Transverse colon (tissue), 4 donors: ENCODE measurements around the gene HNRNPD. TPM values are rescaled to one million over a fixed set of nuclear protein-coding genes. Genes with fewer than 3 reads are reported as not detected.

Experiments
- DNase-seq: peaks from one replicate; pipeline ENCODE4 v3.0.0-alpha.2; 2019
- H3K27ac ChIP-seq, 4 donors: fragments of 200-600 bp; sonication (generic); 2 replicates each; pipeline ENCODE4 v1.5.1; 2016 to 2018; ENCODE audit warnings: inconsistent platforms in 4 of 4
- H3K27me3 ChIP-seq: fragments of 200-600 bp; sonication (generic); 2 replicates; pipeline ENCODE4 v1.5.1; 2017; ENCODE audit warnings: inconsistent platforms
- H3K36me3 ChIP-seq, 4 donors: fragments of 200-600 bp; sonication (generic); 2 replicates each; pipeline ENCODE4 v1.5.1; 2017 to 2019; ENCODE audit warnings: inconsistent platforms in 4 of 4
- H3K4me1 ChIP-seq, 4 donors: fragments of 200-600 bp; sonication (generic); 2 replicates each; pipeline ENCODE4 v1.5.1; 2017 to 2020; ENCODE audit warnings: inconsistent platforms in 4 of 4
- H3K4me3 ChIP-seq, 4 donors: fragments of 200-600 bp; sonication (generic); 1 replicate in 1 of 4; 2 replicates in 3 of 4; pipeline versions ENCODE4 v1.5.1 to v1.6.1; 2017 to 2019; ENCODE audit warnings: inconsistent platforms in 4 of 4
- H3K9me3 ChIP-seq, 2 donors: fragments of 200-600 bp; sonication (generic); 2 replicates each; pipeline ENCODE4 v1.5.1; 2017 to 2019; ENCODE audit warnings: inconsistent platforms in 2 of 2
- EP300 ChIP-seq: sonication (generic); formaldehyde crosslinking; IDR thresholded peaks from one replicate; pipeline ENCODE4 v1.6.1; 2017; ENCODE audit warnings: antibody characterized with exemption, low read depth
- POLR2A ChIP-seq: fragments of 450-650 bp; IDR thresholded peaks from one replicate; pipeline ENCODE4 v1.6.1; 2016; ENCODE audit warnings: antibody characterized with exemption, mild to moderate bottlenecking, moderate library complexity
- POLR2AphosphoS5 ChIP-seq, 3 donors: sonication (generic); formaldehyde crosslinking; IDR thresholded peaks; one replicate each; pipeline ENCODE4 v1.6.1; 2016; ENCODE audit warnings: antibody characterized with exemption in 3 of 3
- WGBS, 2 donors: methylation state at CpG; one replicate each; pipeline ENCODE4 v1.1.5; 2018; ENCODE audit warnings: low coverage in 1 of 2; 5-methylcytosine and 5-hydroxymethylcytosine counted together
- in situ Hi-C, 4 donors: fragments of 200-750 bp; cut with MboI; loops; one replicate each; pipeline versions ENCODE4 v1.15.0 to v1.15.1; 2017; ENCODE audit warnings: low sequenced_read_pairs in 3 of 4, low pct_ligation_motif_present in 1 of 4, low pct_unique_long_range_greater_than_20kb in 1 of 4
- intact Hi-C: fragments of 100-400 bp; cut with DNase I; formaldehyde crosslinking; loops from one replicate; pipeline ENCODE4 v1.15.1; 2023; ENCODE audit warnings: low total_unique reads
- total RNA-seq, 4 donors: library from RNA; depleted of rRNA; stranded (reverse); fragments of >200 nt; gene quantifications; one replicate each; pipeline ENCODE4 v1.1.0, GENCODE V29; 2016
- TF ChIP-seq, protein P1 (sequence below), 5 experiments: fragments of 200-600 bp in 3 of 5; fragments of 450-650 bp in 2 of 5; sonication (generic) in 3 of 5; IDR thresholded peaks; 1 replicate in 2 of 5; 2 replicates in 3 of 5; pipeline ENCODE4 v1.5.1; 2016 to 2017; ENCODE audit warnings: antibody characterized with exemption in 5 of 5, inconsistent platforms in 3 of 5, mild to moderate bottlenecking in 2 of 5, moderate library complexity in 1 of 5

HNRNPD gene
- total RNA-seq, 4 donors from 2014 or later = 61.4 to 213 (median 130) TPM

DNA sequence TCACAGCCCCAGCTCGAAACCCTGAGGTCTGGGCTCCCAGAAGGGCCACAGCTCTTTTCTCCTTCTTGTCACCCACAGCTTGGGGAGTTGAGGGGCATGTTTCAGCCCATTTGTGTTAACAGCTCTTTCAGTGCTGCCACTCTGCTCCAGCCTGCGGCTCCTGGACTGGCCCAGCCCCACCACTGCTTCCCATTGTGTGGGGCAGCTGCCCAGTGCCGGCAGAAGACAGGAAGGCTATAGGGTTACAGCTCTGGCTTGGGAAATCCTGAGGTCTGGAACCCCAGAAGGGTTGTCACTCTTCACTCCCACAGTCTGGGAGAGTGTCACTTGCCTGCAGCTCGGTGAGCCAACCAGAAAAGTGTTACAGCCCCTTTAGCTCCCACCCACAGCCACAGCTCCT lies 7.0 kb upstream of the HNRNPD start:
- no peak for DNase-seq
- 91% methylated on average over 4 of the region's 4 CpGs; no CpG with 5 or more reads in 1 of the 2 donors for WGBS, 2 donors
- Histone ChIP-seq H3K4me3 (no peak overlapping the region), H3K36me3 (no peaks in the 10 kb centered on the region), H3K4me1 (peaks cover 0 to 4% (median 2%) of the 10 kb centered on the region in 4 donors), H3K27ac (no peak overlapping the region), H3K27me3 (no peaks in the 10 kb centered on the region), H3K9me3 (no peaks in the 10 kb centered on the region)
- intact Hi-C loops (no loop called here), in situ Hi-C loops (no loop called here)
- TF ChIP-seq POLR2A = no peak
- TF ChIP-seq, protein P1, sequence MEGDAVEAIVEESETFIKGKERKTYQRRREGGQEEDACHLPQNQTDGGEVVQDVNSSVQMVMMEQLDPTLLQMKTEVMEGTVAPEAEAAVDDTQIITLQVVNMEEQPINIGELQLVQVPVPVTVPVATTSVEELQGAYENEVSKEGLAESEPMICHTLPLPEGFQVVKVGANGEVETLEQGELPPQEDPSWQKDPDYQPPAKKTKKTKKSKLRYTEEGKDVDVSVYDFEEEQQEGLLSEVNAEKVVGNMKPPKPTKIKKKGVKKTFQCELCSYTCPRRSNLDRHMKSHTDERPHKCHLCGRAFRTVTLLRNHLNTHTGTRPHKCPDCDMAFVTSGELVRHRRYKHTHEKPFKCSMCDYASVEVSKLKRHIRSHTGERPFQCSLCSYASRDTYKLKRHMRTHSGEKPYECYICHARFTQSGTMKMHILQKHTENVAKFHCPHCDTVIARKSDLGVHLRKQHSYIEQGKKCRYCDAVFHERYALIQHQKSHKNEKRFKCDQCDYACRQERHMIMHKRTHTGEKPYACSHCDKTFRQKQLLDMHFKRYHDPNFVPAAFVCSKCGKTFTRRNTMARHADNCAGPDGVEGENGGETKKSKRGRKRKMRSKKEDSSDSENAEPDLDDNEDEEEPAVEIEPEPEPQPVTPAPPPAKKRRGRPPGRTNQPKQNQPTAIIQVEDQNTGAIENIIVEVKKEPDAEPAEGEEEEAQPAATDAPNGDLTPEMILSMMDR (IDR thresholded peaks at IDR 0.05) = no peak
- no peak for TF ChIP-seq EP300
- no peak for TF ChIP-seq POLR2AphosphoS5 (IDR thresholded peaks at IDR 0.05)

- no peak for DNase-seq
- H3K9me3 ChIP-seq = no peaks in the 10 kb centered on the region
- TF ChIP-seq EP300 (no peak), POLR2AphosphoS5 (IDR thresholded peaks at IDR 0.05) (no peak)
- TF ChIP-seq, protein P1 (IDR thresholded peaks at IDR 0.05) = no peak
- no peaks in the 10 kb centered on the region for H3K36me3 ChIP-seq
- H3K27me3 ChIP-seq = no peaks in the 10 kb centered on the region
- in situ Hi-C loops = no loop called here
- H3K4me1 ChIP-seq = peaks cover 0 to 9% (median 7%) of the 10 kb centered on the region in 4 donors
- no peak overlapping the region for H3K27ac ChIP-seq
- WGBS, 2 donors = 79 to 94% methylated on average over 2 to 9 of the region's 9 CpGs
- intact Hi-C loops = no loop called here
- no peak overlapping the region for H3K4me3 ChIP-seq
These were observed 6.6 kb upstream of the HNRNPD start for GRCh38 chr4:82380344-82380743.

- H3K27ac ChIP-seq = no peak overlapping the region
- WGBS, 2 donors = 82 to 91% methylated on average over 3 to 4 of the region's 4 CpGs
- no peak for DNase-seq
- in situ Hi-C loops = loop anchor here in 3 of 4 donors (5.0 to 10.0 kb wide), 3 partner anchors 49 to 59 kb away; partner anchors contain the start of genes ENOPH1 (in 1 of the 3) and HNRNPDL (in 1 of the 3)
- H3K27me3 ChIP-seq = no peaks in the 10 kb centered on the region
- H3K36me3 ChIP-seq = no peaks in the 10 kb centered on the region
- intact Hi-C loops = loop anchor here (10.0 kb wide), 1 partner anchor 509 kb away; no protein-coding TSS in a partner anchor
- no peak overlapping the region for H3K4me3 ChIP-seq
- peaks cover 4 to 24% (median 15%) of the 10 kb centered on the region in 4 donors for H3K4me1 ChIP-seq
- TF ChIP-seq, protein P1 (IDR thresholded peaks at IDR 0.05) = no peak
- no peak for TF ChIP-seq POLR2AphosphoS5 (IDR thresholded peaks at IDR 0.05)
- TF ChIP-seq EP300 = no peak
- TF ChIP-seq POLR2A = no peak
- no peaks in the 10 kb centered on the region for H3K9me3 ChIP-seq
These were observed 2.3 kb upstream of the HNRNPD start for GRCh38 chr4:82376109-82376508.

GRCh38 chr4:82373486-82373815 lies 340 bp downstream of the HNRNPD start:
- in situ Hi-C loops (loop anchor here in 2 of 4 donors (10.0 kb wide), 2 partner anchors 51 to 61 kb away; partner anchors contain the start of genes ENOPH1 (in 1 of the 2) and HNRNPDL (in 1 of the 2)), intact Hi-C loops (loop anchor here (10.0 kb wide), 1 partner anchor 511 kb away; no protein-coding TSS in a partner anchor)
- Histone ChIP-seq H3K27ac (peak overlapping the region; percentile 97 to 100 (median 99)), H3K27me3 (no peaks in the 10 kb centered on the region), H3K4me1 (peaks cover 21 to 50% (median 39%) of the 10 kb centered on the region in 4 donors), H3K4me3 (peak overlapping the region; percentile 77 to 97 (median 86)), H3K9me3 (no peaks in the 10 kb centered on the region), H3K36me3 (no peaks in the 10 kb centered on the region)
- DNase-seq = no peak
- WGBS, 2 donors = 1% methylated on average over 39 of the region's 50 CpGs; no CpG with 5 or more reads in 1 of the 2 donors
- TF ChIP-seq EP300 = no peak
- TF ChIP-seq POLR2AphosphoS5 (IDR thresholded peaks at IDR 0.05) = no peak
- TF ChIP-seq POLR2A = no peak
- TF ChIP-seq, protein P1 (IDR thresholded peaks at IDR 0.05) = no peak
